ENCODE results near the gene LRP5. TPM values are rescaled to one million over a fixed set of nuclear protein-coding genes. Genes with fewer than 3 reads are reported as not detected.

Gene LRP5
- total RNA-seq, 1 donor from 2014 or later, result 17.4 TPM

- H3K36me3 Mint-ChIP-seq (ENCODE audit: unreplicated experiment), result no peaks in the 10 kb centered on the region
- TF ChIP-seq CTCF (IDR thresholded peaks at IDR 0.05; ENCODE audit: partially characterized antibody, unreplicated experiment), result no peak
- peak; percentile 73 for DNase-seq
- H3K4me3 Mint-ChIP-seq (ENCODE audit: unreplicated experiment), result no peak overlapping the region
- H3K9me3 Mint-ChIP-seq (ENCODE audit: unreplicated experiment), result peaks cover 7% of the 10 kb centered on the region
- peaks cover 11% of the 10 kb centered on the region for H3K27me3 Mint-ChIP-seq (ENCODE audit: unreplicated experiment)
- peak overlapping the region; percentile 93 for H3K27ac Mint-ChIP-seq (ENCODE audit: unreplicated experiment)
- peaks cover 26% of the 10 kb centered on the region for H3K4me1 Mint-ChIP-seq (ENCODE audit: low read depth, unreplicated experiment)
Observed at GRCh38 chr11:68436985-68437926, 124.9 kb downstream of the LRP5 start.

GRCh38 chr11:68437927-68438657 is 125.7 kb downstream of the LRP5 start:
- peaks cover 11% of the 10 kb centered on the region for H3K27me3 Mint-ChIP-seq (ENCODE audit: unreplicated experiment)
- DNase-seq, result no peak
- TF ChIP-seq CTCF (IDR thresholded peaks at IDR 0.05; ENCODE audit: partially characterized antibody, unreplicated experiment), result no peak
- H3K4me3 Mint-ChIP-seq (ENCODE audit: unreplicated experiment), result no peak overlapping the region
- H3K9me3 Mint-ChIP-seq (ENCODE audit: unreplicated experiment), result peaks cover 7% of the 10 kb centered on the region
- H3K36me3 Mint-ChIP-seq (ENCODE audit: unreplicated experiment), result no peaks in the 10 kb centered on the region
- peak overlapping the region; percentile 52 for H3K27ac Mint-ChIP-seq (ENCODE audit: unreplicated experiment)
- H3K4me1 Mint-ChIP-seq (ENCODE audit: low read depth, unreplicated experiment), result peaks cover 23% of the 10 kb centered on the region

GRCh38 chr11:68438658-68439259 is 126.4 kb downstream of the LRP5 start:
- Mint-ChIP-seq H3K36me3 (ENCODE audit: unreplicated experiment) (no peaks in the 10 kb centered on the region), H3K4me3 (ENCODE audit: unreplicated experiment) (no peak overlapping the region), H3K27ac (ENCODE audit: unreplicated experiment) (no peak overlapping the region), H3K9me3 (ENCODE audit: unreplicated experiment) (peaks cover 7% of the 10 kb centered on the region), H3K27me3 (ENCODE audit: unreplicated experiment) (peaks cover 11% of the 10 kb centered on the region), H3K4me1 (ENCODE audit: low read depth, unreplicated experiment) (peaks cover 22% of the 10 kb centered on the region)
- TF ChIP-seq CTCF (IDR thresholded peaks at IDR 0.05; ENCODE audit: partially characterized antibody, unreplicated experiment), result no peak
- DNase-seq, result no peak

- Mint-ChIP-seq H3K27me3 (ENCODE audit: unreplicated experiment) (peaks cover 11% of the 10 kb centered on the region), H3K9me3 (ENCODE audit: unreplicated experiment) (peaks cover 9% of the 10 kb centered on the region), H3K4me1 (ENCODE audit: low read depth, unreplicated experiment) (peaks cover 22% of the 10 kb centered on the region), H3K36me3 (ENCODE audit: unreplicated experiment) (no peaks in the 10 kb centered on the region), H3K4me3 (ENCODE audit: unreplicated experiment) (no peak overlapping the region), H3K27ac (ENCODE audit: unreplicated experiment) (peak overlapping the region; percentile 22)
- no peak for DNase-seq
- no peak for TF ChIP-seq CTCF (IDR thresholded peaks at IDR 0.05; ENCODE audit: partially characterized antibody, unreplicated experiment)
Observed at GRCh38 chr11:68439355-68440065, 127.1 kb downstream of the LRP5 start.
